GM19099 (cell line): ENCODE measurements around the gene PNMA6A.
"Not testable (repeated sequence)": the region's sequence is repeated elsewhere in the genome, so short reads cannot be mapped to it uniquely, and the experiment has no call there.

Experiments
- POLR2A ChIP-seq: IDR thresholded peaks from 3 replicates; pipeline ENCODE4 v1.6.1; 2011; ENCODE audit warnings: low read depth; ENCODE audit not compliant: insufficient read length; ENCODE audit errors: extremely low read depth

The PNMA6A gene

GRCh38 chrX:153071909-153072583 lies at the start of gene PNMA6A:
Gene PNMA6A, plus strand, starts transcription at chrX:153072454. Its CDS starts 609 bp downstream, at chrX:153073063.
- TF ChIP-seq POLR2A = not testable (repeated sequence)

GRCh38 chrX:153029162-153029561 lies 43.1 kb upstream of the PNMA6A start:
- TF ChIP-seq POLR2A = no peak

- TF ChIP-seq POLR2A = no peak
These were observed 42.4 kb upstream of the PNMA6A start for GRCh38 chrX:153029875-153030274.

- no peak for TF ChIP-seq POLR2A
These were observed 41.5 kb upstream of the PNMA6A start for GRCh38 chrX:153030801-153031200.

GRCh38 chrX:153032397-153033118 lies 39.7 kb upstream of the PNMA6A start:
- peak; percentile 50 for TF ChIP-seq POLR2A

- TF ChIP-seq POLR2A = no peak
These were observed 23.2 kb upstream of the PNMA6A start for GRCh38 chrX:153049093-153049492.

GRCh38 chrX:153052534-153052933 lies 19.7 kb upstream of the PNMA6A start:
- TF ChIP-seq POLR2A = no peak

GRCh38 chrX:153055871-153056749 lies 16.1 kb upstream of the PNMA6A start, which contains the start of gene PNMA3:
Gene PNMA3, plus strand, starts transcription at chrX:153056470. Its CDS starts 586 bp downstream, at chrX:153057056.
- no peak for TF ChIP-seq POLR2A

GRCh38 chrX:153057281-153057680 lies 15.0 kb upstream of the PNMA6A start:
- TF ChIP-seq POLR2A = no peak

- no peak for TF ChIP-seq POLR2A
These were observed 12.8 kb upstream of the PNMA6A start for GRCh38 chrX:153059191-153060094.

- no peak for TF ChIP-seq POLR2A
These were observed 12.2 kb upstream of the PNMA6A start for GRCh38 chrX:153060095-153060445.

- no peak for TF ChIP-seq POLR2A
These were observed 10.5 kb upstream of the PNMA6A start for GRCh38 chrX:153061732-153062131.

GRCh38 chrX:153063315-153063714 lies 8.9 kb upstream of the PNMA6A start:
- no peak for TF ChIP-seq POLR2A

GRCh38 chrX:153064061-153064460 lies 8.2 kb upstream of the PNMA6A start:
- no peak for TF ChIP-seq POLR2A
